Trophoblast cell (in vitro differentiated cells and primary cell): Measurements from ENCODE around the gene ZDHHC14.

Experiments used
- DNase-seq, 2 donors: peaks; one replicate each; pipeline ENCODE4 v3.0.0-alpha.2; 2016
- H2AFZ ChIP-seq: 2 replicates; pipeline ENCODE4 v1.6.1; 2013; ENCODE audit warnings: low read length, moderate library complexity, mild to moderate bottlenecking; ENCODE audit not compliant: insufficient read depth, poor library complexity
- H2AK5ac ChIP-seq: 2 replicates; pipeline ENCODE4 v1.6.1; 2013; ENCODE audit warnings: mild to moderate bottlenecking, low read length
- H2BK120ac ChIP-seq: 2 replicates; pipeline ENCODE4 v1.6.1; 2013; ENCODE audit warnings: low read length, mild to moderate bottlenecking, moderate library complexity; ENCODE audit not compliant: insufficient read depth, poor library complexity
- H2BK12ac ChIP-seq: 2 replicates; pipeline ENCODE4 v1.6.1; 2013; ENCODE audit warnings: mild to moderate bottlenecking, low read length, moderate library complexity
- H2BK5ac ChIP-seq: 2 replicates; pipeline ENCODE4 v1.6.1; 2013; ENCODE audit warnings: low read length, low read depth, moderate library complexity, mild to moderate bottlenecking; ENCODE audit not compliant: poor library complexity
- H3K14ac ChIP-seq: 2 replicates; pipeline ENCODE4 v1.6.1; 2013; ENCODE audit warnings: mild to moderate bottlenecking, low read length
- H3K18ac ChIP-seq: 2 replicates; pipeline ENCODE4 v1.6.1; 2013; ENCODE audit warnings: mild to moderate bottlenecking, low read length
- H3K23ac ChIP-seq: 2 replicates; pipeline ENCODE4 v1.6.1; 2013; ENCODE audit warnings: low read length
- H3K27ac ChIP-seq: 2 replicates; pipeline ENCODE4 v1.5.1; 2013; ENCODE audit warnings: low read depth, mild to moderate bottlenecking, inconsistent platforms, low read length, moderate library complexity
- H3K27me3 ChIP-seq: 2 replicates; pipeline ENCODE4 v1.6.1; 2013; ENCODE audit warnings: inconsistent platforms, mild to moderate bottlenecking, low read length, moderate library complexity; ENCODE audit not compliant: insufficient read depth
- H3K36me3 ChIP-seq, 2 experiments: 1 replicate in 1 of 2; 2 replicates in 1 of 2; pipeline ENCODE4 v1.6.1; 2013; ENCODE audit warnings: low read length in 2 of 2, mild to moderate bottlenecking in 2 of 2, moderate library complexity in 1 of 2; ENCODE audit not compliant: insufficient read depth in 2 of 2, control insufficient read depth in 1 of 2
- H3K4ac ChIP-seq: 2 replicates; pipeline ENCODE4 v1.6.1; 2013; ENCODE audit warnings: low read depth, mild to moderate bottlenecking, low read length, moderate library complexity
- H3K4me1 ChIP-seq, 2 experiments: 1 replicate in 1 of 2; 2 replicates in 1 of 2; pipeline ENCODE4 v1.6.1; 2013; ENCODE audit warnings: low read length in 2 of 2, mild to moderate bottlenecking in 2 of 2, moderate library complexity in 1 of 2; ENCODE audit not compliant: insufficient read depth in 2 of 2, control insufficient read depth in 1 of 2
- H3K4me2 ChIP-seq: 2 replicates; pipeline ENCODE4 v1.6.1; 2013; ENCODE audit warnings: inconsistent platforms, mild to moderate bottlenecking, low read length, moderate library complexity
- H3K4me3 ChIP-seq: 2 replicates; pipeline ENCODE4 v1.5.1; 2013; ENCODE audit warnings: mild to moderate bottlenecking, low read depth, low read length, inconsistent platforms
- H3K79me1 ChIP-seq: one replicate; pipeline ENCODE4 v1.6.1; 2013; ENCODE audit warnings: low read length
- H3K79me2 ChIP-seq: 2 replicates; pipeline ENCODE4 v1.6.1; 2013; ENCODE audit warnings: low read length, mild to moderate bottlenecking; ENCODE audit not compliant: control insufficient read depth, insufficient read depth, poor library complexity
- H3K9ac ChIP-seq: 2 replicates; pipeline ENCODE4 v1.6.1; 2013; ENCODE audit warnings: mild to moderate bottlenecking, low read length
- H3K9me3 ChIP-seq: 2 replicates; pipeline ENCODE4 v1.6.1; 2013; ENCODE audit warnings: low read depth, mild to moderate bottlenecking, control low read depth, inconsistent platforms, low read length; ENCODE audit not compliant: insufficient read depth
- H4K12ac ChIP-seq: 2 replicates; pipeline ENCODE4 v1.6.1; 2013; ENCODE audit warnings: low read depth, mild to moderate bottlenecking, low read length, moderate library complexity
- H4K8ac ChIP-seq: 2 replicates; pipeline ENCODE4 v1.6.1; 2013; ENCODE audit warnings: low read depth, mild to moderate bottlenecking, low read length, moderate library complexity
- H4K91ac ChIP-seq: one replicate; pipeline ENCODE4 v1.6.1; 2013; ENCODE audit warnings: low read depth, mild to moderate bottlenecking, low read length, moderate library complexity
- WGBS: extraction: QIAGEN DNeasy Blood & Tissue Kit; methylation state at CpG from one replicate; pipeline ENCODE4 v1.1.7; 2013; ENCODE audit warnings: missing lambda C conversion rate; ENCODE audit not compliant: insufficient read length, insufficient coverage; ENCODE audit errors: extremely low coverage; 5-methylcytosine and 5-hydroxymethylcytosine counted together

Gene ZDHHC14

DNA sequence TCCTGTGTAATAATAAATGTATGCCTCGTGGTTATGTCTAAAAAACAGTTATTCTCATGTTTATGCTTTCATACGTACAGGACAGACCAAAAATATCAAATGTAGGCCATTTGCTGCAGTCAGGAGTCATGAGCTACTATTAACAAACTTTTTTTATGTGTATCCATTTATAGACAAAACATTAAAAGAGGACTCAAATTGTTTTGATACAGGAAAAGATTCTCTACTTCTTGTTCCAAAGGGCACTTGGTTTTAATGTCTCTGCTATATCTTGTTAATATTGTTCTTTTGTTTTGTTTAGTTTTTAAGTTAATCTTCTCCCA, 155.2 kb downstream of the ZDHHC14 start:
- Histone ChIP-seq H4K91ac (no peak overlapping the region), H3K9me3 (peaks cover 2% of the 10 kb centered on the region), H2BK12ac (no peak overlapping the region), H4K12ac (no peak overlapping the region), H3K18ac (no peak overlapping the region), H2BK5ac (no peak overlapping the region), H4K8ac (no peak overlapping the region), H3K27ac (no peak overlapping the region), H3K27me3 (no peaks in the 10 kb centered on the region), H3K14ac (no peak overlapping the region), H3K4ac (no peak overlapping the region), H3K36me3 (no peaks in the 10 kb centered on the region), H3K79me2 (no peaks in the 10 kb centered on the region), H3K79me1 (peaks cover under 1% of the 10 kb centered on the region), H3K23ac (no peak overlapping the region), H3K4me3 (no peak overlapping the region), H2BK120ac (no peak overlapping the region), H2AFZ (no peak overlapping the region), H3K9ac (no peak overlapping the region), H3K4me2 (no peak overlapping the region), H3K4me1 (peaks cover 20 to 30% of the 10 kb centered on the region in 2 experiments), H2AK5ac (no peak overlapping the region)
- DNase-seq, result no peak
- no CpG with 5 or more reads among the region's 2 CpGs for WGBS

- no peak overlapping the region for H2AK5ac ChIP-seq
- H3K9ac ChIP-seq, result no peak overlapping the region
- no peak overlapping the region for H3K18ac ChIP-seq
- no peaks in the 10 kb centered on the region for H3K27me3 ChIP-seq
- H3K9me3 ChIP-seq, result peaks cover 2% of the 10 kb centered on the region
- H3K36me3 ChIP-seq, result no peaks in the 10 kb centered on the region
- WGBS, result no CpG with 5 or more reads among the region's 2 CpGs
- H3K23ac ChIP-seq, result no peak overlapping the region
- no peak overlapping the region for H3K4me2 ChIP-seq
- no peaks in the 10 kb centered on the region for H3K79me1 ChIP-seq
- no peak overlapping the region for H2AFZ ChIP-seq
- H3K14ac ChIP-seq, result no peak overlapping the region
- no peak overlapping the region for H3K4ac ChIP-seq
- no peak overlapping the region for H4K8ac ChIP-seq
- DNase-seq, result no peak
- no peak overlapping the region for H4K91ac ChIP-seq
- no peak overlapping the region for H3K27ac ChIP-seq
- H3K79me2 ChIP-seq, result no peaks in the 10 kb centered on the region
- no peak overlapping the region for H2BK120ac ChIP-seq
- no peak overlapping the region for H3K4me3 ChIP-seq
- peaks cover 18 to 29% of the 10 kb centered on the region in 2 experiments for H3K4me1 ChIP-seq
- H2BK5ac ChIP-seq, result no peak overlapping the region
- H2BK12ac ChIP-seq, result no peak overlapping the region
- no peak overlapping the region for H4K12ac ChIP-seq
These were observed 156.6 kb downstream of the ZDHHC14 start for GRCh38 chr6:157537556-157537955.

GRCh38 chr6:157538168-157538567, 157.2 kb downstream of the ZDHHC14 start:
- no peak overlapping the region for H3K4ac ChIP-seq
- no peak overlapping the region for H3K23ac ChIP-seq
- H3K4me2 ChIP-seq, result no peak overlapping the region
- no peak overlapping the region for H3K9ac ChIP-seq
- H4K91ac ChIP-seq, result no peak overlapping the region
- H3K18ac ChIP-seq, result no peak overlapping the region
- no peaks in the 10 kb centered on the region for H3K27me3 ChIP-seq
- H2AFZ ChIP-seq, result no peak overlapping the region
- no peaks in the 10 kb centered on the region for H3K79me2 ChIP-seq
- no peak for DNase-seq
- H2BK12ac ChIP-seq, result no peak overlapping the region
- peaks cover 2% of the 10 kb centered on the region for H3K9me3 ChIP-seq
- no peak overlapping the region for H4K8ac ChIP-seq
- H2AK5ac ChIP-seq, result no peak overlapping the region
- H2BK5ac ChIP-seq, result no peak overlapping the region
- H2BK120ac ChIP-seq, result no peak overlapping the region
- no peak overlapping the region for H4K12ac ChIP-seq
- WGBS, result no CpG with 5 or more reads among the region's 5 CpGs
- H3K79me1 ChIP-seq, result no peaks in the 10 kb centered on the region
- no peak overlapping the region for H3K14ac ChIP-seq
- H3K4me3 ChIP-seq, result no peak overlapping the region
- H3K36me3 ChIP-seq, result no peaks in the 10 kb centered on the region
- no peak overlapping the region for H3K27ac ChIP-seq
- peaks cover 18 to 28% of the 10 kb centered on the region in 2 experiments for H3K4me1 ChIP-seq

GRCh38 chr6:157538698-157539097, 157.7 kb downstream of the ZDHHC14 start:
- Histone ChIP-seq H3K4me1 (peaks cover 18 to 23% of the 10 kb centered on the region in 2 experiments), H2BK5ac (no peak overlapping the region), H2AK5ac (no peak overlapping the region), H3K79me2 (no peaks in the 10 kb centered on the region), H4K8ac (no peak overlapping the region), H3K14ac (no peak overlapping the region), H3K36me3 (peaks cover 0 to 2% of the 10 kb centered on the region in 2 experiments), H2BK120ac (no peak overlapping the region), H3K9ac (no peak overlapping the region), H4K91ac (no peak overlapping the region), H4K12ac (no peak overlapping the region), H3K79me1 (no peaks in the 10 kb centered on the region), H3K4me3 (no peak overlapping the region), H2BK12ac (no peak overlapping the region), H2AFZ (no peak overlapping the region), H3K9me3 (peaks cover 2% of the 10 kb centered on the region), H3K23ac (no peak overlapping the region), H3K27ac (no peak overlapping the region), H3K27me3 (no peaks in the 10 kb centered on the region), H3K4ac (no peak overlapping the region), H3K18ac (no peak overlapping the region), H3K4me2 (no peak overlapping the region)
- DNase-seq, result no peak
- no CpG with 5 or more reads among the region's 13 CpGs for WGBS
